ENCODE measurements around the gene LHFPL6.

DNA sequence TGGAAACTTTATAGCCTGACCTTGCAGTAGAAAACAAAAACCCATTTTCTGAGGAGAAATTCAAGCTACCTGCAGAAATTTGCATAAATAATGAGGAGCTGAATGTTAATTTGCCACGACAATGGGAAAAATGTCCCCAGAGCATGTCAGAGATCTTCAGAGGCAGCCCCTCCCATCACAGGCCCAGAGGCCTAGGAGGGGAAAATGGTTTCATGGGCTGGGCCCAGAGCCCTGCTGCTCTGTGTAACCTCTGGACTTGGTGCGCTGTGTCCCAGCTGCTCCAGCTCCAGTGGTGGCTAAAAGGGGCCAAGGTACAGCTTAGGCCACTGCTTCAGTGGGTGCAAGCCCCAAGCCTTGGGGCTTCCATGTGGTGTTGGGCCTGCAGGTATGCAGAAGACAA is 306.8 kb downstream of the LHFPL6 start:
- TF ChIP-seq, protein P1, sequence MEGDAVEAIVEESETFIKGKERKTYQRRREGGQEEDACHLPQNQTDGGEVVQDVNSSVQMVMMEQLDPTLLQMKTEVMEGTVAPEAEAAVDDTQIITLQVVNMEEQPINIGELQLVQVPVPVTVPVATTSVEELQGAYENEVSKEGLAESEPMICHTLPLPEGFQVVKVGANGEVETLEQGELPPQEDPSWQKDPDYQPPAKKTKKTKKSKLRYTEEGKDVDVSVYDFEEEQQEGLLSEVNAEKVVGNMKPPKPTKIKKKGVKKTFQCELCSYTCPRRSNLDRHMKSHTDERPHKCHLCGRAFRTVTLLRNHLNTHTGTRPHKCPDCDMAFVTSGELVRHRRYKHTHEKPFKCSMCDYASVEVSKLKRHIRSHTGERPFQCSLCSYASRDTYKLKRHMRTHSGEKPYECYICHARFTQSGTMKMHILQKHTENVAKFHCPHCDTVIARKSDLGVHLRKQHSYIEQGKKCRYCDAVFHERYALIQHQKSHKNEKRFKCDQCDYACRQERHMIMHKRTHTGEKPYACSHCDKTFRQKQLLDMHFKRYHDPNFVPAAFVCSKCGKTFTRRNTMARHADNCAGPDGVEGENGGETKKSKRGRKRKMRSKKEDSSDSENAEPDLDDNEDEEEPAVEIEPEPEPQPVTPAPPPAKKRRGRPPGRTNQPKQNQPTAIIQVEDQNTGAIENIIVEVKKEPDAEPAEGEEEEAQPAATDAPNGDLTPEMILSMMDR (IDR thresholded peaks at IDR 0.05; ENCODE audit: borderline replicate concordance, extremely low read depth, low read length, poor library complexity, severe bottlenecking): no peak
- no peak for TF ChIP-seq EZH2 (IDR thresholded peaks at IDR 0.05; ENCODE audit: borderline replicate concordance, low read depth, low read length, severe bottlenecking)
